Smooth muscle cell of the umbilical artery (primary cell): ENCODE measurements around the gene SNX20. TPM values are rescaled to one million over a fixed set of nuclear protein-coding genes. Genes with fewer than 3 reads are reported as not detected.

Experiments
- total RNA-seq: library from RNA; depleted of rRNA; stranded (reverse); fragments of >200 nt; gene quantifications from 2 replicates; pipeline ENCODE4 v1.2.3, GENCODE V29; 2014

The SNX20 gene, protein sequence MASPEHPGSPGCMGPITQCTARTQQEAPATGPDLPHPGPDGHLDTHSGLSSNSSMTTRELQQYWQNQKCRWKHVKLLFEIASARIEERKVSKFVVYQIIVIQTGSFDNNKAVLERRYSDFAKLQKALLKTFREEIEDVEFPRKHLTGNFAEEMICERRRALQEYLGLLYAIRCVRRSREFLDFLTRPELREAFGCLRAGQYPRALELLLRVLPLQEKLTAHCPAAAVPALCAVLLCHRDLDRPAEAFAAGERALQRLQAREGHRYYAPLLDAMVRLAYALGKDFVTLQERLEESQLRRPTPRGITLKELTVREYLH
- total RNA-seq: not detected in 2 replicates

DNA sequence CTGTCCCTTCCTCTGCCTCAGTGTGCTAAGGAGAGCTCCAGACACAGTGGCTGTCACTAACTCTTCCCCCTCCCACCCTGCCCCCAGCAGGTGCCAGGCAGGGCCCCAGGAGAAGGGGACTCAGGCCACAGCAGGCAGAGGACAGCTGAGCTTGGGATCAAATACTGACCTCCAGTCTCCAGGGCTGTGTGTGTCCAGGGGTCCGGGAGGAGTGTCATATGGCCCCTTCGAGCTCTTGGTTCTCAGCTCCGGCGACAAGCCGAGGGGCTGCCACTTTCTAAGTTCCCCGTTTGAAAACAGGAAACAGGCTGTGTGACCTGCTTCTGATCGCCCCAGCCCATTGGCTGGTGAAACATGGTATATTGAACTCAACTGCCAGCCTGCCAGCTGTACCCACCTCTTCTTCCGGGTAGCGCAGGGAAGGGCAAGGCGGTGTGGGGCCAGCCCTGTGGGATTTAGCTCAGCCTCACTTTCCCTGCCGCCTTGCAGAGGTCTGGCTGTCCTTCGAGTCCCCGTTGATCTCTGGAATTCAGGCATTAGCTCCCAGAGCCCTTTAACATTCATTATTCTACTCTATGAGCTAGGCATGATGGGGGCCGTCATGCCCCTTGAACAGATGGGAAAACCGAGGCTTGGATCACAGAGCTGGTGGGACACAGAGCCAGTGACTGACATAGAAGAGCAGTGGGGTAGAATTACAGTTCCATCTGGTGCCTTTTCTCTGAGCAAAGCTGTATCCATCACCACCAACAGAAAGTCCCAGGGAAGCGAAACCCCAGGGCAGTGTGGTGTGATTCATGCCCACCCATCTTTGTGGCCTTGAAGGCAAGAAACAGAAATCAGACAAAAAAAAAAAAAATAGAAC is at the start of gene SNX20:
SNX20 (minus strand) TSS at position 292 of the 865 bp plus-strand sequence. CDS start 3,786 bp downstream, outside the sequence.

DNA sequence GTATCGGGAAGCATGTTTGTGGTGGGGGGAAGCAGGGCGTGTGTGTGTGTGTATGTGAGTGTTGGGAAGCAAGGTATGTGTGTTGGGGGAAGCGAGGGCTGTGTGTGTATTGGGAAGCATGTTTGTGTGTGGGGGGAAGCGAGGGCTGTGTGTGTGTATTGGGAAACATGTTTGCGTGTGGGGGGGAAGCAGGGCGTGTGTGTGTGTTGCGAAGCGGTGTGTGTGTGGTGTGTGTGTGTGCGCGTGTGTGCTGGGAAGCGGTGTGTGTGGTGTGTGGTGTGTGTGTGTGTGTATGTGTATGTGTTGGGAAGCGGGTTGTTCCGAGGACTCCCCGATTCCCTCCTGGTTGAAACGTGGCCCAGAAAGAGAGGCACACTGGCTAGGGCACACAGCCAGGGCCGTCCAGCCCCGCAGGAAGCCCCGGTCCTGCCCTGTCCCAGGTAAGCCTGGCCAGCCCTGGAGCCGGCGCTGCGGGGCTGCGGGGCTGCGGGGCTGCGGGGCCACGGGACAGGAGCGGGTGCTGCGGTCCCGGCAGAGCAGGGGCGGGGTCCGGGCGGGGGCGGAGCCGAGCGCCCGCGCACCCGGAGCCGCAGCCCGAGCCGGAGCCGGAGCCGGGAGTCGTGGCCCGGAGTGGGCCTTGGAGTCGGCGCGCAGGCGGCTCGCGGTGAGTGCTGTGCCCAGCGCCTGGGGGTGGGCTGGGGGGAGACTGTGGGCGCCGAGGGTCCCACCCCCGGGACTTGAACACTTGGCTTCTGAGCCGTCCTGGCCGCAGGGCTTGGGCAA is 12.1 kb upstream of the SNX20 start, which contains the start of gene NOD2:
NOD2 (plus strand) TSS at position 608 of the 783 bp plus-strand sequence. CDS start 5,890 bp downstream, outside the sequence.

Other genes starting within 250 kb of the SNX20 start
- under 0.01 TPM in 2 replicates for gene NKD1, start 132.9 kb downstream of the SNX20 start, total RNA-seq
- under 0.01 TPM in 1 of 2 replicates, not detected in the other for gene NOD2, start 12.3 kb upstream of the SNX20 start, total RNA-seq
- 46.0 and 66.2 TPM in 2 replicates for gene CYLD, start 60.8 kb upstream of the SNX20 start, total RNA-seq